ENCODE data around the gene PPM1M.
A peak's percentile ranks its signal among the peaks of the same experiment; 100 is the strongest.

PPM1M gene

GRCh38 chr3:52245322-52246263, at the start of gene PPM1M:
TSS of gene PPM1M (plus strand) at chr3:52245759. CDS start at chr3:52245825, 66 bp downstream.
- no peak for FAIRE-seq

- FAIRE-seq: no peak
Observed at GRCh38 chr3:52195823-52196331, 49.7 kb upstream of the PPM1M start.

GRCh38 chr3:52196977-52197376, 48.6 kb upstream of the PPM1M start:
- no peak for FAIRE-seq

GRCh38 chr3:52197499-52197841, 48.1 kb upstream of the PPM1M start:
- FAIRE-seq: no peak

- FAIRE-seq: no peak
Observed at GRCh38 chr3:52197842-52198625, 47.5 kb upstream of the PPM1M start, which contains the start of gene ALAS1. TSS of gene ALAS1 (plus strand) at chr3:52198160. CDS start at chr3:52199242, 1,082 bp downstream.

GRCh38 chr3:52198643-52199608, 46.6 kb upstream of the PPM1M start:
- no peak for FAIRE-seq

- FAIRE-seq: peak; percentile 88
Observed at GRCh38 chr3:52200981-52201679, 44.4 kb upstream of the PPM1M start.

- peak; percentile 56 for FAIRE-seq
Observed at GRCh38 chr3:52202384-52203077, 43.0 kb upstream of the PPM1M start.

GRCh38 chr3:52203701-52204100, 41.9 kb upstream of the PPM1M start:
- FAIRE-seq: no peak

- peak; percentile 79 for FAIRE-seq
Observed at GRCh38 chr3:52204337-52205073, 41.1 kb upstream of the PPM1M start.

GRCh38 chr3:52205727-52206372, 39.7 kb upstream of the PPM1M start:
- FAIRE-seq: no peak

GRCh38 chr3:52208556-52208955, 37.0 kb upstream of the PPM1M start:
- FAIRE-seq: no peak

- FAIRE-seq: no peak
Observed at GRCh38 chr3:52210037-52210436, 35.5 kb upstream of the PPM1M start.

GRCh38 chr3:52210550-52211046, 35.0 kb upstream of the PPM1M start:
- no peak for FAIRE-seq

GRCh38 chr3:52211268-52211891, 34.2 kb upstream of the PPM1M start:
- FAIRE-seq: no peak

- no peak for FAIRE-seq
Observed at GRCh38 chr3:52213005-52213404, 32.6 kb upstream of the PPM1M start.

GRCh38 chr3:52213901-52214300, 31.7 kb upstream of the PPM1M start:
- no peak for FAIRE-seq

- no peak for FAIRE-seq
Observed at GRCh38 chr3:52215351-52215750, 30.2 kb upstream of the PPM1M start.

Measured in islet of Langerhans (tissue), 1 donor.